ENCODE data around the gene TXNRD1. TPM values are rescaled to one million over a fixed set of nuclear protein-coding genes. Genes with fewer than 3 reads are reported as not detected.

Gene TXNRD1
- total and polyA plus RNA-seq, 2 of the 8 experiments (the other 6 are each of a cell fraction or from before 2014, with no cell fraction given), result 56.8 to 127 TPM

GRCh38 chr12:104360983-104361707 lies 145.6 kb downstream of the TXNRD1 start:
- Histone ChIP-seq H2AK5ac (ENCODE audit: low read depth, low read length) (no peak overlapping the region), H4K91ac (replicated peaks; ENCODE audit: insufficient read length, low read length) (no peak overlapping the region), H2BK12ac (ENCODE audit: low read depth, low read length) (no peak overlapping the region), H3K23me2 (ENCODE audit: low read depth, low read length) (no peaks in the 10 kb centered on the region), H3K27ac (ENCODE audit: low read depth, low read length) (no peak overlapping the region), H3K27me3 (replicated peaks in 1 of 4; ENCODE audit: control insufficient read depth in 3 of 4, extremely low read depth in 1 of 4, insufficient read depth in 3 of 4, low read length in 3 of 4) (no peaks in the 10 kb centered on the region), H3K9me3 (ENCODE audit: insufficient read depth in 2 of 2, low read depth in 1 of 2, low read length in 1 of 2) (no peaks in the 10 kb centered on the region), H3K79me2 (ENCODE audit: control insufficient read depth in 1 of 2, insufficient read depth in 2 of 2, low read length in 2 of 2) (no peaks in the 10 kb centered on the region), H2BK5ac (ENCODE audit: low read depth, low read length) (no peak overlapping the region), H3K23ac (ENCODE audit: insufficient read length) (no peak overlapping the region), H2BK120ac (replicated peaks; ENCODE audit: low read depth, low read length) (no peak overlapping the region), H3K4me2 (ENCODE audit: insufficient read depth in 1 of 2, low read depth in 2 of 2, low read length in 2 of 2) (no peak overlapping the region), H3K4me3 (ENCODE audit: extremely low read depth in 1 of 4, insufficient read depth in 2 of 4, low read depth in 3 of 4, low read length in 4 of 4) (no peak overlapping the region), H3K79me1 (ENCODE audit: low read depth, low read length) (no peaks in the 10 kb centered on the region), H3K56ac (replicated peaks; ENCODE audit: insufficient read length, low read depth, low read length) (no peak overlapping the region), H2AFZ (ENCODE audit: low read length) (no peak overlapping the region), H4K8ac (ENCODE audit: extremely low read depth, insufficient read depth, low read length) (no peak overlapping the region), H3K14ac (ENCODE audit: insufficient read length) (no peak overlapping the region), H3K4me1 (replicated peaks in 1 of 4; ENCODE audit: control insufficient read depth in 3 of 4, insufficient read depth in 4 of 4, low read length in 3 of 4) (no peaks in the 10 kb centered on the region), H2BK20ac (ENCODE audit: low read length) (no peak overlapping the region), H3K9ac (replicated peaks in 1 of 4; ENCODE audit: extremely low read depth in 1 of 4, low read depth in 3 of 4, low read length in 3 of 4) (no peak overlapping the region), H2BK15ac (ENCODE audit: low read length) (no peak overlapping the region), H3K18ac (ENCODE audit: extremely low read depth, low read length) (no peak overlapping the region), H4K20me1 (replicated peaks in 1 of 2; ENCODE audit: control insufficient read depth in 1 of 2, insufficient read depth in 2 of 2, low read length in 2 of 2) (no peaks in the 10 kb centered on the region), H3K36me3 (ENCODE audit: control insufficient read depth in 2 of 4, insufficient read depth in 4 of 4, low read length in 3 of 4) (no peaks in the 10 kb centered on the region), H3K4ac (replicated peaks; ENCODE audit: insufficient read length, low read depth, low read length) (no peak overlapping the region), H4K5ac (ENCODE audit: insufficient read length, low read depth, low read length) (no peak overlapping the region)
- WGBS, 2 experiments (ENCODE audit: extremely low coverage in 1 of 2, insufficient coverage in 1 of 2, insufficient read length in 1 of 2, insufficient replicate concordance in 2 of 2, low coverage in 1 of 2, low lambda C conversion rate in 2 of 2, missing lambda C conversion rate in 1 of 2), result 97% methylated on average over 5 of the region's 5 CpGs; no CpG with 5 or more reads in 1 of the 2 experiments
- FAIRE-seq, result no peak
- ChIA-PET CTCF (ENCODE audit: partially characterized antibody) (interaction anchor here (0.6 to 1.2 kb wide), 6 partner anchors 18 to 500 kb away, joined by 3 to 4 read pairs (median 3); no protein-coding TSS in a partner anchor), POLR2A (ENCODE audit: partially characterized antibody) (no interaction called here)
- no peak for DNase-seq (ENCODE audit: low read depth in 1 of 2, low spot score in 2 of 2)
- TF ChIP-seq KDM4A (IDR thresholded peaks at IDR 0.05; ENCODE audit: low read depth, low read length, severe bottlenecking) (no peak), CREB1 (IDR thresholded peaks at IDR 0.05) (no peak), POLR2A (IDR thresholded peaks at IDR 0.05; ENCODE audit: control extremely low read depth in 1 of 2, low read depth in 2 of 2, low read length in 2 of 2) (no peak), RNF2 (IDR thresholded peaks at IDR 0.05; ENCODE audit: borderline replicate concordance, low read depth, low read length, missing control alignments, poor library complexity, severe bottlenecking) (no peak), CTBP2 (IDR thresholded peaks at IDR 0.05; ENCODE audit: borderline replicate concordance, insufficient read depth, insufficient read length, low read length) (no peak), RFX5 (IDR thresholded peaks at IDR 0.05; ENCODE audit: borderline replicate concordance, low read depth, low read length) (no peak), SP2 (IDR thresholded peaks at IDR 0.05; ENCODE audit: low read length) (no peak)

Data from H1 (cell line).